Measurements from ENCODE around the gene PDE6B.
"Not testable (repeated sequence)": the region's sequence is repeated elsewhere in the genome, so short reads cannot be mapped to it uniquely, and the experiment has no call there.

DNA sequence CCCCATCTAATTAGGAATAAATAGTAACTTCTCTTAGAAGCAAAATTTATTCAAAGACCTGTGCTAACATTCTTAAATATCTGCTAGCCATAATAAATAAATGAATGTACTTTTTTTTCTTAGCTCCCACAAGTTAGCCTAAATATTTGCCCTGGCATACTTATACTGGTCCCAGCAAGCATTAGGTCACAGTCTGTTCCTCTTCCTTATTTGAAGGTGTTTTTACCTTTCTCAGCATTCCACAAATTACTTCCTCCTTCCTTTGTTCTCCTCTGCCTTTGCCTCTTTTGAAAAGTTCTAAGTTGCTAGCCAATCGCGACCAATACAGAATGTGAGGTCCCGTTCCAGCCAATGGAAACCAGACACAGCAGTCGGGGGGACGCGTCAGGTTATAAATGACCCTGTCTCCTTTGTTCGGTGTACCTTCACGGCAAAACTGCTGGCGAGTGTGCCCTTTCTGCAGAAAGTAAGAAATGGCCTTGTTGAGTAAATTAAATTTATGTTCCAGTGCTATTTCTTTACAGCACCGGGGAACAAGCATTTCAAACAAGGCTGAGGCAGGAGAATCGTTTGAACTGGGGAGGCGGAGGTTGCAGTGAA is 69.1 kb downstream of the PDE6B start:
- TF ChIP-seq, protein P1, sequence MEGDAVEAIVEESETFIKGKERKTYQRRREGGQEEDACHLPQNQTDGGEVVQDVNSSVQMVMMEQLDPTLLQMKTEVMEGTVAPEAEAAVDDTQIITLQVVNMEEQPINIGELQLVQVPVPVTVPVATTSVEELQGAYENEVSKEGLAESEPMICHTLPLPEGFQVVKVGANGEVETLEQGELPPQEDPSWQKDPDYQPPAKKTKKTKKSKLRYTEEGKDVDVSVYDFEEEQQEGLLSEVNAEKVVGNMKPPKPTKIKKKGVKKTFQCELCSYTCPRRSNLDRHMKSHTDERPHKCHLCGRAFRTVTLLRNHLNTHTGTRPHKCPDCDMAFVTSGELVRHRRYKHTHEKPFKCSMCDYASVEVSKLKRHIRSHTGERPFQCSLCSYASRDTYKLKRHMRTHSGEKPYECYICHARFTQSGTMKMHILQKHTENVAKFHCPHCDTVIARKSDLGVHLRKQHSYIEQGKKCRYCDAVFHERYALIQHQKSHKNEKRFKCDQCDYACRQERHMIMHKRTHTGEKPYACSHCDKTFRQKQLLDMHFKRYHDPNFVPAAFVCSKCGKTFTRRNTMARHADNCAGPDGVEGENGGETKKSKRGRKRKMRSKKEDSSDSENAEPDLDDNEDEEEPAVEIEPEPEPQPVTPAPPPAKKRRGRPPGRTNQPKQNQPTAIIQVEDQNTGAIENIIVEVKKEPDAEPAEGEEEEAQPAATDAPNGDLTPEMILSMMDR (IDR thresholded peaks at IDR 0.05): not testable (repeated sequence)
- TF ChIP-seq EP300 (IDR thresholded peaks at IDR 0.05): not testable (repeated sequence)

All from gastroesophageal sphincter (tissue), 3 donors.